SIG-M5 treated with dmso at 0.1 percent for 504 hours (cell line): ENCODE data around the gene STXBP5L.
"Not testable (repeated sequence)": the region's sequence is repeated elsewhere in the genome, so short reads cannot be mapped to it uniquely, and the experiment has no call there.

Experiments used
- DNase-seq: peaks from one replicate; lab custom pipeline; 2025; ENCODE audit not compliant: unreplicated experiment; lab: John Stamatoyannopoulos, UW

STXBP5L gene

GRCh38 chr3:120908030-120908794 lies at the start of gene STXBP5L:
Gene STXBP5L, plus strand, starts transcription at chr3:120908205. Its CDS starts 1,374 bp downstream, at chr3:120909579.
- peak; percentile 47 for DNase-seq

GRCh38 chr3:120858521-120858920 lies 49.5 kb upstream of the STXBP5L start:
- no peak for DNase-seq

- no peak for DNase-seq
These were observed 43.5 kb upstream of the STXBP5L start for GRCh38 chr3:120864541-120864940.

GRCh38 chr3:120875507-120875906 lies 32.5 kb upstream of the STXBP5L start:
- no peak for DNase-seq

GRCh38 chr3:120875989-120876388 lies 32.0 kb upstream of the STXBP5L start:
- no peak for DNase-seq

GRCh38 chr3:120879411-120879810 lies 28.6 kb upstream of the STXBP5L start:
- no peak for DNase-seq

GRCh38 chr3:120892921-120893320 lies 15.1 kb upstream of the STXBP5L start:
- DNase-seq = no peak

GRCh38 chr3:120894316-120895057 lies 13.5 kb upstream of the STXBP5L start:
- DNase-seq = no peak

- DNase-seq = not testable (repeated sequence)
These were observed 6.3 kb upstream of the STXBP5L start for GRCh38 chr3:120901716-120902115.

GRCh38 chr3:120903221-120903620 lies 4.8 kb upstream of the STXBP5L start:
- no peak for DNase-seq

- no peak for DNase-seq
These were observed 361 bp upstream of the STXBP5L start for GRCh38 chr3:120907659-120908029.

GRCh38 chr3:120908795-120909601 lies 993 bp downstream of the STXBP5L start:
- no peak for DNase-seq

- DNase-seq = no peak
These were observed 1.5 kb downstream of the STXBP5L start for GRCh38 chr3:120909602-120909878.

GRCh38 chr3:120926146-120926545 lies 18.1 kb downstream of the STXBP5L start:
- DNase-seq = no peak

GRCh38 chr3:120928991-120929390 lies 21.0 kb downstream of the STXBP5L start:
- DNase-seq = no peak

- DNase-seq = no peak
These were observed 23.6 kb downstream of the STXBP5L start for GRCh38 chr3:120931593-120931992.

GRCh38 chr3:120956143-120956542 lies 48.1 kb downstream of the STXBP5L start:
- no peak for DNase-seq

- no peak for DNase-seq
These were observed 74.8 kb downstream of the STXBP5L start for GRCh38 chr3:120982608-120983320.

- DNase-seq = no peak
These were observed 75.3 kb downstream of the STXBP5L start for GRCh38 chr3:120983321-120983665.

- DNase-seq = no peak
These were observed 75.8 kb downstream of the STXBP5L start for GRCh38 chr3:120983841-120984240.

GRCh38 chr3:120985242-120985641 lies 77.2 kb downstream of the STXBP5L start:
- DNase-seq = no peak
